Esophagus muscularis mucosa (tissue), 3 donors: ENCODE measurements around the gene SULT1A2.
"Not testable (repeated sequence)": the region's sequence is repeated elsewhere in the genome, so short reads cannot be mapped to it uniquely, and the experiment has no call there.

Experiments
- POLR2A ChIP-seq: fragments of 450-650 bp; IDR thresholded peaks from one replicate; pipeline ENCODE4 v1.6.1; 2017; ENCODE audit warnings: antibody characterized with exemption, moderate library complexity, mild to moderate bottlenecking, low read depth
- POLR2AphosphoS5 ChIP-seq, 2 donors: sonication (generic); formaldehyde crosslinking; IDR thresholded peaks; one replicate each; pipeline ENCODE4 v1.6.1; 2017; ENCODE audit warnings: antibody characterized with exemption in 2 of 2
- TF ChIP-seq, protein P1 (sequence below), 3 experiments: fragments of 200-600 bp in 2 of 3; fragments of 450-650 bp in 1 of 3; sonication (generic) in 2 of 3; IDR thresholded peaks; one replicate each; pipeline ENCODE4 v1.5.1; 2017 to 2019; ENCODE audit warnings: antibody characterized with exemption in 3 of 3, mild to moderate bottlenecking in 2 of 3, moderate library complexity in 1 of 3

GRCh38 chr16:28622532-28623171 lies 25.8 kb upstream of the SULT1A2 start:
- TF ChIP-seq, protein P1, sequence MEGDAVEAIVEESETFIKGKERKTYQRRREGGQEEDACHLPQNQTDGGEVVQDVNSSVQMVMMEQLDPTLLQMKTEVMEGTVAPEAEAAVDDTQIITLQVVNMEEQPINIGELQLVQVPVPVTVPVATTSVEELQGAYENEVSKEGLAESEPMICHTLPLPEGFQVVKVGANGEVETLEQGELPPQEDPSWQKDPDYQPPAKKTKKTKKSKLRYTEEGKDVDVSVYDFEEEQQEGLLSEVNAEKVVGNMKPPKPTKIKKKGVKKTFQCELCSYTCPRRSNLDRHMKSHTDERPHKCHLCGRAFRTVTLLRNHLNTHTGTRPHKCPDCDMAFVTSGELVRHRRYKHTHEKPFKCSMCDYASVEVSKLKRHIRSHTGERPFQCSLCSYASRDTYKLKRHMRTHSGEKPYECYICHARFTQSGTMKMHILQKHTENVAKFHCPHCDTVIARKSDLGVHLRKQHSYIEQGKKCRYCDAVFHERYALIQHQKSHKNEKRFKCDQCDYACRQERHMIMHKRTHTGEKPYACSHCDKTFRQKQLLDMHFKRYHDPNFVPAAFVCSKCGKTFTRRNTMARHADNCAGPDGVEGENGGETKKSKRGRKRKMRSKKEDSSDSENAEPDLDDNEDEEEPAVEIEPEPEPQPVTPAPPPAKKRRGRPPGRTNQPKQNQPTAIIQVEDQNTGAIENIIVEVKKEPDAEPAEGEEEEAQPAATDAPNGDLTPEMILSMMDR (IDR thresholded peaks at IDR 0.05), result not testable (repeated sequence)
- TF ChIP-seq POLR2A; POLR2AphosphoS5 (IDR thresholded peaks at IDR 0.05): not testable (repeated sequence)
